PFSK-1 (cell line): ENCODE results near the gene CCND2.

Experiments used
- FOXP2 ChIP-seq: optimal IDR thresholded peaks from 2 replicates; pipeline ENCODE3; 2011; ENCODE audit warnings: borderline replicate concordance, control low read depth, inconsistent platforms; ENCODE audit not compliant: insufficient read depth; ENCODE audit errors: extremely low read length, extremely low read depth
- POLR2AphosphoS5 ChIP-seq: IDR thresholded peaks from 2 replicates; pipeline ENCODE4 v1.6.1; 2012; ENCODE audit warnings: low read depth, mild to moderate bottlenecking, control low read depth, low read length, moderate library complexity
- REST ChIP-seq, 2 experiments: IDR thresholded peaks; 2 replicates each; pipeline versions ENCODE4 v1.6.1 to v1.8.0; 2011 to 2012; ENCODE audit warnings: low read depth in 2 of 2, low read length in 2 of 2, control low read depth in 1 of 2, inconsistent platforms in 1 of 2, mild to moderate bottlenecking in 1 of 2, moderate library complexity in 1 of 2; ENCODE audit not compliant: insufficient read depth in 1 of 2
- SIN3A ChIP-seq: IDR thresholded peaks from 2 replicates; pipeline ENCODE4 v1.6.1; 2012; ENCODE audit warnings: mild to moderate bottlenecking, low read length, moderate library complexity, borderline replicate concordance; ENCODE audit not compliant: insufficient read depth
- TAF1 ChIP-seq: IDR thresholded peaks from 2 replicates; pipeline ENCODE4 v1.6.1; 2012; ENCODE audit warnings: low read length, control low read depth, borderline replicate concordance; ENCODE audit not compliant: insufficient read depth

Gene CCND2

GRCh38 chr12:4257442-4257841 lies 16.1 kb upstream of the CCND2 start:
- TF ChIP-seq POLR2AphosphoS5 = no peak
- no peak for TF ChIP-seq TAF1
- TF ChIP-seq FOXP2 = no peak
- no peak for TF ChIP-seq SIN3A
- TF ChIP-seq REST (IDR thresholded peaks at IDR 0.05; ENCODE audit: insufficient read depth in 1 of 2, low read depth in 2 of 2, low read length in 2 of 2) = no peak

GRCh38 chr12:4259099-4259498 lies 14.5 kb upstream of the CCND2 start:
- TF ChIP-seq REST (IDR thresholded peaks at IDR 0.05; ENCODE audit: insufficient read depth in 1 of 2, low read depth in 2 of 2, low read length in 2 of 2) (no peak), TAF1 (no peak), FOXP2 (no peak), SIN3A (no peak), POLR2AphosphoS5 (no peak)

- TF ChIP-seq FOXP2 (no peak), REST (IDR thresholded peaks at IDR 0.05; ENCODE audit: insufficient read depth in 1 of 2, low read depth in 2 of 2, low read length in 2 of 2) (no peak), POLR2AphosphoS5 (no peak), TAF1 (no peak), SIN3A (no peak)
These were observed 11.9 kb upstream of the CCND2 start for GRCh38 chr12:4261655-4262054.

GRCh38 chr12:4265280-4265679 lies 8.3 kb upstream of the CCND2 start:
- TF ChIP-seq FOXP2 = no peak
- no peak for TF ChIP-seq TAF1
- TF ChIP-seq SIN3A = no peak

GRCh38 chr12:4266990-4267389 lies 6.6 kb upstream of the CCND2 start:
- TF ChIP-seq REST (IDR thresholded peaks at IDR 0.05; ENCODE audit: insufficient read depth in 1 of 2, low read depth in 2 of 2, low read length in 2 of 2) (no peak), SIN3A (no peak), FOXP2 (no peak), POLR2AphosphoS5 (no peak), TAF1 (no peak)
